SU-DHL-6 (cell line): ENCODE results near the gene C1orf146.

ENCODE experiments used
- EZH2phosphoT487 ChIP-seq: fragments of 200-600 bp; sonication (generic), shearing (Covaris generic); conservative IDR thresholded peaks from 2 replicates; pipeline ENCODE4 v1.6.1; 2018; ENCODE audit warnings: mild to moderate bottlenecking, antibody characterized with exemption, low read length, moderate library complexity, mixed read lengths
- TF ChIP-seq, protein P1 (sequence below): fragments of 200-600 bp; sonication (generic); IDR thresholded peaks from one replicate; pipeline ENCODE4 v1.5.1; 2017; ENCODE audit warnings: antibody characterized with exemption, mild to moderate bottlenecking, low read length, moderate library complexity; ENCODE audit not compliant: insufficient read depth, poor library complexity, severe bottlenecking

DNA sequence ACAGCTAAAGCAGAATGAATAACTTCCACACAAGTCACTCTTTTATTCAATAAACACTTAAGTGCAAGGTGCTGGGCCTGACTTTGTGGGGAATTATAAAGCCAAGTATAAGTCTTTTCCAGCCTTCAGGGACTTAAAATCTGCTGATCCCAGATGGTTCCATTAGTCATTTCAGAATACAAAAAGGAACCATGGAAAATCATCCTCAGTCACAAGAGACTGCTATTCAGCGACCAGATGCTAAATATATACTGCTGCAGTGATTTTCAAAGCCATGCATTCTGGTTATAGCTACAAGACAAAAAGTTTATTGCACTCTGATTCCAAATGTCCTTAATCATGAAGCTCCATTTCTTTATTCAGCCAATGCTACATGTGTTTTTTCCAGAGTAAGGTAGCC, 55.3 kb downstream of the C1orf146 start:
- no peak for TF ChIP-seq EZH2phosphoT487
- TF ChIP-seq, protein P1, sequence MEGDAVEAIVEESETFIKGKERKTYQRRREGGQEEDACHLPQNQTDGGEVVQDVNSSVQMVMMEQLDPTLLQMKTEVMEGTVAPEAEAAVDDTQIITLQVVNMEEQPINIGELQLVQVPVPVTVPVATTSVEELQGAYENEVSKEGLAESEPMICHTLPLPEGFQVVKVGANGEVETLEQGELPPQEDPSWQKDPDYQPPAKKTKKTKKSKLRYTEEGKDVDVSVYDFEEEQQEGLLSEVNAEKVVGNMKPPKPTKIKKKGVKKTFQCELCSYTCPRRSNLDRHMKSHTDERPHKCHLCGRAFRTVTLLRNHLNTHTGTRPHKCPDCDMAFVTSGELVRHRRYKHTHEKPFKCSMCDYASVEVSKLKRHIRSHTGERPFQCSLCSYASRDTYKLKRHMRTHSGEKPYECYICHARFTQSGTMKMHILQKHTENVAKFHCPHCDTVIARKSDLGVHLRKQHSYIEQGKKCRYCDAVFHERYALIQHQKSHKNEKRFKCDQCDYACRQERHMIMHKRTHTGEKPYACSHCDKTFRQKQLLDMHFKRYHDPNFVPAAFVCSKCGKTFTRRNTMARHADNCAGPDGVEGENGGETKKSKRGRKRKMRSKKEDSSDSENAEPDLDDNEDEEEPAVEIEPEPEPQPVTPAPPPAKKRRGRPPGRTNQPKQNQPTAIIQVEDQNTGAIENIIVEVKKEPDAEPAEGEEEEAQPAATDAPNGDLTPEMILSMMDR = no peak
